ENCODE measurements around the gene FOXP4. TPM values are rescaled to one million over a fixed set of nuclear protein-coding genes. Genes with fewer than 3 reads are reported as not detected.

The FOXP4 gene
- total and polyA plus RNA-seq, 8 donors = 7.9 to 70.4 (median 30.7) TPM

DNA sequence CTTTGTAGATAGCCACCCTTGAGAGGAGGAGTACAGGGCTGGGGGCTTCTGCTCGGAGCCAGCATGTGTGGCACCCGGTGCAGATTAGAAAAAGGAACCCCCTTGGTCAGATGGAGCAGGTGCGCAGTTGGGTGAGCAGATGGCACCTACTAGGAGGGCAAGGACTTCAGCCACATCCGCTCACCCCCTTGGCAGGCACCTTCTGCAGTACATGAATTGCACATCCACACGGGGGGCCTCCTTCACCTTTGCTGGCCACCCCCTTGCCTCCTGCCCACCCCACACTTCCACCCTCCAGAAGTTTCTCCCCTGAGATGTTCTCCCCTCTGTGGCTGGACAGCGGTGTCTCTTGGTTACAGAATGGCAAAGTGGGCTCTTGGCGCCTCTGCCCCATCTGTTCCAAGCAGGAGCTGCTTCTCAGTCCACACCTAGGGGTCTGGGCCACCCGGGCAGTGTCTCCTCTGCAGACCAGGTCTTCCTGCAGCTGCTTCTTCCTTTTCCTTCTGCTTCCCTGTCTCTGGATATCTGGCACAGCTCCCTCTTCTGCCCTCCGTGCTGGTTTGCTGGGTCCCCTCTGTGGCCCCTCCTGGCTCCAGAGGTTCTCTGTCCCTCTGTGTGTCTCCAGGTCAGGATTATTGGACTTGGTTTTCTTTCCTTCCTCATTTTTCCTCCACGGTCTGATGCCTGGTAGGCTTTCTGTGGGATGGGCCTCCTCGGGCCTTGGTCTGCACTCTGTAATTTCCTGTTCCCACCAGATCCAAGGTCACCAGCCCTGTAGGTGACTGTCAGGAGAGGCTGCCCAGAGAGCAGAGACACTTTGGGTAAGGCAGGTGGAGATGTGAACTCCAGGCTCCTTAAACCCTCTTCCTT lies 96.1 kb downstream of the FOXP4 start:
- Histone ChIP-seq H3K36me3 (peaks cover 0 to 5% (median 0%) of the 10 kb centered on the region in 4 donors), H3K9me3 (no peaks in the 10 kb centered on the region), H3K4me3 (no peak overlapping the region), H3K27me3 (peaks cover 2 to 48% (median 21%) of the 10 kb centered on the region in 3 donors), H3K4me1 (peaks cover 16 to 25% (median 20%) of the 10 kb centered on the region in 4 donors), H3K27ac (no peak overlapping the region)
- WGBS, 5 donors = 71 to 81% (median 76%) methylated on average over 11 of the region's 11 CpGs
- TF ChIP-seq POLR2AphosphoS5 (IDR thresholded peaks at IDR 0.05) (no peak), CTCF (IDR thresholded peaks at IDR 0.05) (no peak), POLR2A (IDR thresholded peaks at IDR 0.05) (no peak), EP300 (IDR thresholded peaks at IDR 0.05) (no peak)
- no peak for DNase-seq
- intact Hi-C loops (cut with DNase I; ENCODE audit: low total_unique reads) = no loop called here

- peaks cover 7 to 16% (median 11%) of the 10 kb centered on the region in 4 donors for H3K4me1 ChIP-seq
- no peak overlapping the region for H3K27ac ChIP-seq
- 73 to 80% (median 77%) methylated on average over 10 of the region's 10 CpGs for WGBS, 5 donors
- intact Hi-C loops (cut with DNase I; ENCODE audit: low total_unique reads) = no loop called here
- H3K9me3 ChIP-seq = no peaks in the 10 kb centered on the region
- H3K36me3 ChIP-seq = peaks cover 0 to 8% (median 0%) of the 10 kb centered on the region in 4 donors
- no peak for DNase-seq
- H3K4me3 ChIP-seq = no peak overlapping the region
- TF ChIP-seq EP300 (IDR thresholded peaks at IDR 0.05) (no peak), POLR2AphosphoS5 (IDR thresholded peaks at IDR 0.05) (no peak), CTCF (IDR thresholded peaks at IDR 0.05) (no peak), POLR2A (IDR thresholded peaks at IDR 0.05) (no peak)
- H3K27me3 ChIP-seq = peaks cover 0 to 44% (median 12%) of the 10 kb centered on the region in 3 donors
Observed at GRCh38 chr6:41642960-41643898, 97.0 kb downstream of the FOXP4 start.

DNA sequence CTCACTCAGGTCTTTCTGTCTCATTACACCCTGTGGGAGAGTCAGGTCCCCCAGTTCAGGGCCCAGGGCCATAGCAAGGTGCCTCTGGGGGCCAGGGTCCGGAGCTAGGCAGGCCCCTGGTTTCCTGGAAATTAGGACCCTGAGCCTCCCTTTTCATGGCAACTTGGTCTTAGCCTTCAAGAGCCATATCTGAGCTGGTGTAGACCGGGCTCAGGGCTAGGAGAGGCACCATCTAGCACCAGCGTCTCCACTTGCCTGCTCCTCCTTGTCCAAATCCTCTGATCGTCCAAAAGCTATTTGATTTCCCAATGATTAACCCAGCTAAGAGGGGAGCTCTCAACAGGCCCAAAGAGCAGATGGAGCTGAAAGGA lies 97.7 kb downstream of the FOXP4 start:
- no peak for DNase-seq
- peaks cover under 1 to 10% (median 5%) of the 10 kb centered on the region in 4 donors for H3K4me1 ChIP-seq
- H3K9me3 ChIP-seq = no peaks in the 10 kb centered on the region
- no peak overlapping the region for H3K4me3 ChIP-seq
- no peak for TF ChIP-seq EP300 (IDR thresholded peaks at IDR 0.05)
- TF ChIP-seq POLR2AphosphoS5 (IDR thresholded peaks at IDR 0.05) = no peak
- no peak for TF ChIP-seq CTCF (IDR thresholded peaks at IDR 0.05)
- TF ChIP-seq POLR2A (IDR thresholded peaks at IDR 0.05) = no peak
- no peak overlapping the region for H3K27ac ChIP-seq
- WGBS, 5 donors = 81 to 92% (median 92%) methylated on average over 4 of the region's 4 CpGs
- H3K36me3 ChIP-seq = peaks cover 0 to 8% (median 0%) of the 10 kb centered on the region in 4 donors
- intact Hi-C loops (cut with DNase I; ENCODE audit: low total_unique reads) = no loop called here
- H3K27me3 ChIP-seq = peaks cover 0 to 37% (median 5%) of the 10 kb centered on the region in 3 donors

DNA sequence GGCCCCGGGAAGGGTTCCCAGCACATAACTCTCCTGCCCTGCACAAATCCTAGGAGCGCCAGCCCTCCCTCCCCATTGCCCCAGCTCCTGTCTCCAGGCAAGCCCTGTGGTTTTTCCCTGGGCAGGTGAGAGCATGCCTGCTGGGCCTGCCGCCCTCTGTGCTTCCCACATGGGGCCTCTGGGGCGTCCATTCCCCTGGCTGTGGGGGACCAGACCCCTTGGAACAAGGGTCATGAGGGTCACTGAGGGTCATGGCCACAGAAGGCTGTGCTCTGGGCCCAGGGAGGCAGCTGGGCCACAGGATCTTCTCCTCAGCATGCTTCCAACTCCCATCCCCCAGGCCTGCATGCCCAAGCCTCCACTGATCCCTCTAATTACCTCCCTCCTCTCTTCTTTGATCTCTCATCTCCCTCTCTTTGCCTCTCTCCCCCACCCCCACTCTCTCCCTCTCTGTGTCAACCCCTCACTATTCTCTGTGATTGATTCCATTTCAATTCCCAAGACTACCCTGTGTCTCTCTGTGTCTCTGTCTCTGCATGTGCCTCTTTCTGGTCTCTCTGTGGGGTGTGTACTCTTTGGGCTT lies 98.2 kb downstream of the FOXP4 start:
- Histone ChIP-seq H3K27me3 (peaks cover 0 to 32% (median under 1%) of the 10 kb centered on the region in 3 donors), H3K27ac (no peak overlapping the region), H3K4me1 (peaks cover 0 to 5% (median under 1%) of the 10 kb centered on the region in 4 donors), H3K36me3 (peaks cover 0 to 8% (median 0%) of the 10 kb centered on the region in 4 donors), H3K9me3 (no peaks in the 10 kb centered on the region), H3K4me3 (no peak overlapping the region)
- intact Hi-C loops (cut with DNase I; ENCODE audit: low total_unique reads) = no loop called here
- 50 to 96% (median 82%) methylated on average over 1 to 4 of the region's 4 CpGs for WGBS, 5 donors
- TF ChIP-seq EP300 (IDR thresholded peaks at IDR 0.05) (no peak), POLR2A (IDR thresholded peaks at IDR 0.05) (no peak), CTCF (IDR thresholded peaks at IDR 0.05) (no peak), POLR2AphosphoS5 (IDR thresholded peaks at IDR 0.05) (no peak)
- DNase-seq = no peak
